Rectal smooth muscle tissue (tissue), 1 donor: ENCODE data around the gene SUMO2.

Source experiments
- H3K27ac ChIP-seq: one replicate; pipeline ENCODE4 v1.7.0; 2013; ENCODE audit warnings: low read depth, low read length, inconsistent platforms
- H3K27me3 ChIP-seq: one replicate; pipeline ENCODE4 v1.7.0; 2013; ENCODE audit warnings: low read length; ENCODE audit not compliant: control insufficient read depth, insufficient read depth
- H3K36me3 ChIP-seq: one replicate; pipeline ENCODE4 v1.7.0; 2013; ENCODE audit warnings: low read length; ENCODE audit not compliant: control insufficient read depth, insufficient read depth
- H3K4me1 ChIP-seq: one replicate; pipeline ENCODE4 v1.7.0; 2013; ENCODE audit warnings: low read length; ENCODE audit not compliant: control insufficient read depth, insufficient read depth
- H3K4me3 ChIP-seq: one replicate; pipeline ENCODE4 v1.7.0; 2013; ENCODE audit warnings: low read length
- H3K9ac ChIP-seq: one replicate; pipeline ENCODE4 v1.7.0; 2013; ENCODE audit warnings: low read length

Gene SUMO2

GRCh38 chr17:75182569-75183436, at the start of gene SUMO2:
Gene SUMO2, minus strand, starts transcription at chr17:75182959. Its CDS starts 125 bp downstream, at chr17:75182834.
- Histone ChIP-seq H3K27ac (peak within 1 kb of the TSS; percentile 89), H3K4me1 (peaks cover 3% of the 10 kb centered on the region), H3K27me3 (no peaks in the 10 kb centered on the region), H3K9ac (peak within 1 kb of the TSS; percentile 75), H3K4me3 (peak within 1 kb of the TSS; percentile 88), H3K36me3 (peaks cover 10% of the 10 kb centered on the region)

GRCh38 chr17:75231741-75232464, 49.1 kb upstream of the SUMO2 start:
- H3K4me1 ChIP-seq: no peaks in the 10 kb centered on the region
- H3K27me3 ChIP-seq: no peaks in the 10 kb centered on the region
- H3K4me3 ChIP-seq: no peak overlapping the region
- no peak overlapping the region for H3K27ac ChIP-seq
- H3K9ac ChIP-seq: no peak overlapping the region
- peaks cover 38% of the 10 kb centered on the region for H3K36me3 ChIP-seq

- H3K36me3 ChIP-seq: peaks cover 41% of the 10 kb centered on the region
- H3K27ac ChIP-seq: no peak overlapping the region
- H3K27me3 ChIP-seq: no peaks in the 10 kb centered on the region
- H3K9ac ChIP-seq: no peak overlapping the region
- H3K4me3 ChIP-seq: no peak overlapping the region
- H3K4me1 ChIP-seq: no peaks in the 10 kb centered on the region
Observed at GRCh38 chr17:75231071-75231470, 48.3 kb upstream of the SUMO2 start.

- no peak overlapping the region for H3K4me3 ChIP-seq
- no peaks in the 10 kb centered on the region for H3K4me1 ChIP-seq
- no peaks in the 10 kb centered on the region for H3K27me3 ChIP-seq
- H3K9ac ChIP-seq: no peak overlapping the region
- peaks cover 37% of the 10 kb centered on the region for H3K36me3 ChIP-seq
- H3K27ac ChIP-seq: no peak overlapping the region
Observed at GRCh38 chr17:75228847-75229246, 46.1 kb upstream of the SUMO2 start.

GRCh38 chr17:75228305-75228704, 45.5 kb upstream of the SUMO2 start:
- Histone ChIP-seq H3K36me3 (peaks cover 37% of the 10 kb centered on the region), H3K4me1 (no peaks in the 10 kb centered on the region), H3K4me3 (no peak overlapping the region), H3K27ac (no peak overlapping the region), H3K9ac (no peak overlapping the region), H3K27me3 (no peaks in the 10 kb centered on the region)

- H3K27me3 ChIP-seq: no peaks in the 10 kb centered on the region
- no peak overlapping the region for H3K9ac ChIP-seq
- H3K4me3 ChIP-seq: no peak overlapping the region
- peaks cover 33% of the 10 kb centered on the region for H3K36me3 ChIP-seq
- H3K27ac ChIP-seq: no peak overlapping the region
- no peaks in the 10 kb centered on the region for H3K4me1 ChIP-seq
Observed at GRCh38 chr17:75227729-75228128, 45.0 kb upstream of the SUMO2 start.

GRCh38 chr17:75225016-75225415, 42.3 kb upstream of the SUMO2 start:
- no peak overlapping the region for H3K9ac ChIP-seq
- H3K4me1 ChIP-seq: no peaks in the 10 kb centered on the region
- H3K27ac ChIP-seq: no peak overlapping the region
- H3K27me3 ChIP-seq: no peaks in the 10 kb centered on the region
- peaks cover 23% of the 10 kb centered on the region for H3K36me3 ChIP-seq
- no peak overlapping the region for H3K4me3 ChIP-seq

GRCh38 chr17:75219815-75220214, 37.1 kb upstream of the SUMO2 start:
- Histone ChIP-seq H3K27ac (no peak overlapping the region), H3K36me3 (peaks cover 35% of the 10 kb centered on the region), H3K9ac (no peak overlapping the region), H3K4me1 (no peaks in the 10 kb centered on the region), H3K27me3 (no peaks in the 10 kb centered on the region), H3K4me3 (no peak overlapping the region)

- H3K4me1 ChIP-seq: no peaks in the 10 kb centered on the region
- peaks cover 39% of the 10 kb centered on the region for H3K36me3 ChIP-seq
- no peaks in the 10 kb centered on the region for H3K27me3 ChIP-seq
- no peak overlapping the region for H3K4me3 ChIP-seq
- H3K27ac ChIP-seq: no peak overlapping the region
- H3K9ac ChIP-seq: no peak overlapping the region
Observed at GRCh38 chr17:75218131-75218530, 35.4 kb upstream of the SUMO2 start.

- H3K36me3 ChIP-seq: peaks cover 16% of the 10 kb centered on the region
- no peak overlapping the region for H3K4me3 ChIP-seq
- H3K4me1 ChIP-seq: peaks cover 3% of the 10 kb centered on the region
- H3K27ac ChIP-seq: no peak overlapping the region
- H3K9ac ChIP-seq: no peak overlapping the region
- H3K27me3 ChIP-seq: no peaks in the 10 kb centered on the region
Observed at GRCh38 chr17:75209061-75209460, 26.3 kb upstream of the SUMO2 start.

- Histone ChIP-seq H3K27ac (no peak overlapping the region), H3K4me1 (peaks cover 3% of the 10 kb centered on the region), H3K4me3 (no peak overlapping the region), H3K36me3 (peaks cover 12% of the 10 kb centered on the region), H3K27me3 (no peaks in the 10 kb centered on the region), H3K9ac (no peak overlapping the region)
Observed at GRCh38 chr17:75208161-75208560, 25.4 kb upstream of the SUMO2 start.

GRCh38 chr17:75207760-75208159, 25.0 kb upstream of the SUMO2 start:
- Histone ChIP-seq H3K9ac (no peak overlapping the region), H3K27me3 (no peaks in the 10 kb centered on the region), H3K4me1 (peaks cover 3% of the 10 kb centered on the region), H3K27ac (no peak overlapping the region), H3K4me3 (no peak overlapping the region), H3K36me3 (peaks cover 8% of the 10 kb centered on the region)
